DMS 273 (cell line): ENCODE results near the gene CT45A10.
"Not testable (repeated sequence)": the region's sequence is repeated elsewhere in the genome, so short reads cannot be mapped to it uniquely, and the experiment has no call there.

ENCODE experiments used
- DNase-seq: peaks from one replicate; lab custom pipeline; 2025; ENCODE audit not compliant: unreplicated experiment; lab: John Stamatoyannopoulos, UW

Gene CT45A10, protein sequence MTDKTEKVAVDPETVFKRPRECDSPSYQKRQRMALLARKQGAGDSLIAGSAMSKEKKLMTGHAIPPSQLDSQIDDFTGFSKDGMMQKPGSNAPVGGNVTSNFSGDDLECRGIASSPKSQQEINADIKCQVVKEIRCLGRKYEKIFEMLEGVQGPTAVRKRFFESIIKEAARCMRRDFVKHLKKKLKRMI

DNA sequence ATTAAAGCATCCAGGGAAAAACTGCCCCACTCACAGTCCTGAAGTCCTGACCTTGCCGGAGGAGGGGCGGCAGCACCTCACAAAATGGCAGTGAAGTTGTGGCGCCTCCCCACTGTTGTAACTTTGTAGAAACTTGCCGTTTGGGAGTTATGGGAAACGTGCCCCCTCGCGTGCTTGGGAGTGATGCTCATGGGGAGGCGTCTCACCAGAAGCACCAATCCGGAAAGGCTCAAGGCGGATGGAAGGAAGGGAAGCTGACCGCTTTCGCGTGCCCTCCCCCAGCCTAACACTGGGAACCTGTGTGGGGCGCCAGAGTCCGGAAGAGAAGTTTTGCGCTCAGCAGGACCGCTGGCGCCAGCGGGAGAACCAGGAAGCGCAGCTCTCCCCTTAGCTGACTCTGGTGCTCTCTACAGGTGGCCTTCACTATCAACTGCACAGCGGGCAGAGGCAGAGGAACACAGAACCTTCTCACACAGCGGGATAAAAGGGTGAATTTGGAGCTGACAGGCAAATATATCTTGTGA lies at the start of gene CT45A10, which contains the start of gene SAGE1:
TSS of gene CT45A10 (minus strand) at position 151 of the 524 bp plus-strand sequence. CDS start 8,100 bp downstream, outside the sequence.
TSS of gene SAGE1 (plus strand) at position 423 of the 524 bp plus-strand sequence. CDS start 2,527 bp downstream, outside the sequence.
- peak; percentile 6 for DNase-seq

DNA sequence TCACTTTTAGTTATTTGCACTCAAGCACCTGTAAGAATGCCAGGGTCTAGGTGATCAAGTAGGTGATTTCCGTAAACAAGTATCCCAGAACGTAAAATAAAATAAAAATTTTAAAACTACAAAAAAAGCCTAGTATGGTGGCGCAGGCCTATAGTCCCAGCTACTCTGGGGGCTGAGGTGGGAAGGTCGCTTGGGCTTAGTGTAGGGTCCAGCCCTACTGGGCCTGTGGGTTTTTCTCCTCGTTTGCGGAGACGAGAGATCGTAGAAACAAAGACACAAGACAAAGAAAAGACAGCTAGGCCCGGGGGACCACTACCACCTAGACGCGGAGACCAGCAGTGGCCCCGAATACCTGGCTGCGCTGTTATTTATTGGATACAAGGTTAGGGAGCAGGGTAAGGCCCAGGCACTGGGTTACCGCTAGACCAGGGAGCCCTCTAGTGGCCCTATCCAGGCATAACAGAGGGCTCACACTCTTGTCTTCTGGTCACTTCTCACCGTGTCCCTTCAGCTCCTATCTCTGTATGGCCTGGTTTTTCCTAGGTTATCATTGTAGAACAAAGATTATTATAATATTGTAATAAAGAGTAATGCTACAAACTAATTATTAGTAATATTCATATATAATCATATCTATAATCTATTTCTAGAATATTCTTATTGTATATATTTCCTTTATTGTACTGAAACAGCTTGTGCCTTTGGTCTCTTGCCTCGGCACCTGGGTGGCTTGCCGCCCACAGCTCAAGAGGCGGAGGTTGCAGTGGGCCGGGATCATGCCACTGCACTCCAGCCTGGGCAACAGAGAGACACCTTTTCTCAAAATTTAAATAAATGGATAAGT lies 38.6 kb upstream of the CT45A10 start:
- peak; percentile 76 for DNase-seq

DNA sequence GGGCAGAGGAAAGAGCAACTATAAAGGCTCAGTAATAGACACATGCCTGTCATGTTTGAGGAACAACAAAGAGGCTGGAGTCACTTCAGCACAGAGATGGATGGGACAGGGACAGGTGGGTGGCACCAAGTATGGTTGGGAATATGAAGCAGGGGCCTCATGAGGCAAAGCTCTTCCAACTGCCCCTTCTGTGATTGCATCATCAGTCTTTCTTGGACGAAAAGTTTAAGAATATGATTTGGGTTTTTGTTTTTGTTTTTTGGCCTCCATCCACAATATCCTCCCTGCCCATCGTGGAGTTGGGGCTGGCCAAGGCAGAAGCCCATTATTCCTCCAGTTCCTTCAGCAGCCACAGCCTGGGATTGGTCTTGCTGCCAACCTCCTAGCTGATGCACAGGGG lies 34.7 kb upstream of the CT45A10 start:
- DNase-seq = no peak

DNA sequence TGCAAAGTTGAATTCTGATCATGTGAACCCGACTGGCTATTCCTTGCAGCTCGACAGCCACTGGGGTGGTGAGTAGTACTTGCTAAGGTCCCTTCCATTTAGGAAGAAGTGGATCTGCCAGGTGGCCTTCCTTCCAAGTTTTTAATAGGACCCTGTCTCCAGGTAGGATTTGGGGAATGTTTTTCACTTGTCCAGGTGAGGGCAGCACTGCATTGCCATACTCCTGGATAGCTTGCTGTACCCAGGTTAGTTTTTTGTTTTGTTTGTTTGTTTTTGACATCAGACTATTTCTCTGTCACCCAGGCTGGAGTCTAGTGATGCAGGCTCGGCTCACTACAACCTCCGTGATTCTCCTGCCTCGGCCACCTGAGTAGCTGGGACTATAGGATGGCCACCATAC lies 30.1 kb upstream of the CT45A10 start:
- peak; percentile 28 for DNase-seq

GRCh38 chrX:135920516-135920915 lies 27.3 kb upstream of the CT45A10 start:
- not testable (repeated sequence) for DNase-seq

- DNase-seq = no peak
Observed at GRCh38 chrX:135914404-135914803, 21.2 kb upstream of the CT45A10 start.

DNA sequence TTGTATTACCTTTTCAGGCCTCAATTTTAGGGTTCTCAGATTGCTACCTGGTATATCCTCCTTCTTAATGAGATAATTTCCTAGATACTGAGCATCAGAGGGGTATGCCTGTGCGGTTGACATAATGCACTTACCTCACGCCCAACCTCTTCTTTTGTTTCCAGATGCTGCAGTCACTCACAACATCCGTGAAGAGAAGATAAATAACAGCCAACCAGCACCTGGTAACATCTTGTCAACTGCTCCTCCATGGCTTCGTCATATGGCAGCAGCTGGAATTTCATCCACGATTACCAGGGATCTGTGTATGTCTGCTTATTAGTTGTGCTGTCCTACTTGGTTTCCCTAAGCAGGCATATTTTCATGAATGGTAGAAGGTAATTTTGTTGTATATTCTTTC lies 17.0 kb upstream of the CT45A10 start:
- DNase-seq = no peak

DNA sequence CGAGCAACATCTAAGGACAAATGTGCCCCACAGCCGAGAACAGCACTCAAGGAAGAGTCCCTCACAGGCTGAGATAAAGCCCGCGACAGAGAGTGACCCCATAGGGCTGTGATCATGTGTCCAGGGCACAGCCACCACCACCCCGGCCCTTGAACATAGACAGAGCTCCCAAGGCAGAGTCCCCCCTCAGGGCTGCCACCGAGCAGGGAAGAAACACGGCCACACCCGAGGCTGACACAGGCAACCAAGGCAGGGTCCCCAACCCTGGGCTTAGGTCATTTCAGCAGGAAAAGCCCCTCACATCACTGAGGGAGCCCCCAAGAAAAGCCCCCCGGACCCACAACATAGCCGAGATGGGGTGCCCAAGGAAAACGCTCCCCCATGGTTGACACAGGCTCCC lies 463 bp downstream of the CT45A10 start:
- no peak for DNase-seq

- DNase-seq = no peak
Observed at GRCh38 chrX:135890087-135890585, 3.1 kb downstream of the CT45A10 start.

DNA sequence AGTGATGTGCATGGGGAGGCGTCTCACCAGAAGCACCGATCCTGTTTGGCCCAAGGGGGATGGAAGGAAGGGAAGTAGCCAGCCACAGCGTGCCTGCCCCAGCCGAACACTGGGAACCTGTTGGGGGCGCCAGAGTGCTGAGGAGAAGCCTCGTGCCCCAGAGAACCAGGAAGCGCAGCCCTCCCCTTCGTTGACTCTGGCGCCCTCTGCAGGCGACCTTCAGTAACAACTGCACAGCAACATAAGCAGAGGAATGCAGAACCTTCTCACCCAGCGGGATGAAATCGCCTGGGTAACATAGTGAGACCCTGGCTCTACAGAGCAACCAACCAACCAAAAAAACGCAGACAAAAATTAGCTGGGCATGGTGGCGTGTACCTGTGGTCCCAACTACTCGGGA lies 4.3 kb downstream of the CT45A10 start:
- DNase-seq = peak; percentile 54

DNA sequence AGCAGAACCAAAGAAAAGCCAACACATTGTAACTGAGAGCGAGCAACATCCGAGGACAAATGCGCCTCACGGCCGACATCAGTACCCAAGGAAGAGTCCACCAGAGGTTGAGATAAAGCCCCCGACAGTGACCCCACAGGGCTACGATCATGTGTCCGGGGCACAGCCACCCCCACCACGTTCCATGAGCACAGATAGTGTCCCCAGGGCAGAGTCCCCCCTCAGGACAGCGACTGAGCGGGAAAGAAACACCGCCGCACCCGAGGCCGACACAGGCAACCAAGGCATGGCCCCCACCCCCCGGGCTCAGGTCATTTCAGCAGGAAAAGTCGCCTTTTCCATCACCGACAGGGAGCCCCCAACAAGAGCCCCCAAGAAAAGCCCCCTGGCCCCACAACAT lies 5.0 kb downstream of the CT45A10 start:
- DNase-seq = not testable (repeated sequence)

- not testable (repeated sequence) for DNase-seq
Observed at GRCh38 chrX:135882741-135883140, 10.5 kb downstream of the CT45A10 start.

- not testable (repeated sequence) for DNase-seq
Observed at GRCh38 chrX:135871712-135872111, 21.5 kb downstream of the CT45A10 start, which contains the start of gene CT45A9. Gene CT45A9 (minus strand): TSS chrX:135871812. CDS start chrX:135868061, 3,751 bp downstream.

GRCh38 chrX:135854438-135854837 lies 38.8 kb downstream of the CT45A10 start, which contains the start of gene CT45A8:
Gene CT45A8 (minus strand): TSS chrX:135854538. CDS start chrX:135850783, 3,755 bp downstream.
- not testable (repeated sequence) for DNase-seq

DNA sequence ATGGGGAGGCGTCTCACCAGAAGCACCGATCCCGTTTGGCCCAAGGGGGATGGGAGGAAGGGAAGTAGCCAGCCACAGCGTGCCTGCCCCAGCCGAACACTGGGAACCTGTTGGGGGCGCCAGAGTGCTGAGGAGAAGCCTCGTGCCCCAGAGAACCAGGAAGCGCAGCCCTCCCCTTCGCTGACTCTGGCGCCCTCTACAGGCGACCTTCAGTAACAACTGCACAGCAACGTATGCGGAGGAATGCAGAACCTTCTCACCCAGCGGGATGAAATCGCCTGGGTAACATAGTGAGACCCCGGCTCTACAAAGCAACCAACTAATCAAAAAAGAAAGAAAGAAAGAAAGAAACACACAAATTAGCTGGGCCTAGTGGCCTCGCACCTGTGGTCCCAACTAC lies 56.1 kb downstream of the CT45A10 start, which contains the start of gene CT45A7:
TSS of gene CT45A7 (minus strand) at position 101 of the 400 bp plus-strand sequence. CDS start 3,747 bp downstream, outside the sequence.
- DNase-seq = not testable (repeated sequence)
